ENCODE data around the gene CDC42.

The CDC42 gene

DNA sequence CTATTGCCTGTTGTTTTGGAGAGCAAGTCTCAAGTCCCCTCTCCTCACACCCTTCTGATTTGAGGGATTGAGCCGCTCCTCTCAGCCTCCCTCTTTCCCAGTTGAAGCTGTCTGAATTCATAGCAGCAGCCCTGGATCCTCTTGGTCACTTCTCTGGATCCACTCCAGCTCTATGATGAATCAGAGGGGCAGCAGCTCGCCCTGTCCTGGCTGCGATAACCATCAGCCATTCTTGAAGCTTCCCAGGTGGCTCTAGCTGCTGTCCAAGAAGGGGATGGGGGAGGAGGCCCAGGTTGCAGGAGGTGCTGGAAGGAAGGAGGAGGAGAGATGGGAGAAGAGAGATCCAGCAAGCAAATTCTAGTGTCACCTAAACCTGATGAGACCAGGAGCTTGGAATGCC is 59.1 kb downstream of the CDC42 start:
- DNase-seq = no peak

- no peak for DNase-seq
These were observed 60.0 kb downstream of the CDC42 start for GRCh38 chr1:22112554-22112953.

DNA sequence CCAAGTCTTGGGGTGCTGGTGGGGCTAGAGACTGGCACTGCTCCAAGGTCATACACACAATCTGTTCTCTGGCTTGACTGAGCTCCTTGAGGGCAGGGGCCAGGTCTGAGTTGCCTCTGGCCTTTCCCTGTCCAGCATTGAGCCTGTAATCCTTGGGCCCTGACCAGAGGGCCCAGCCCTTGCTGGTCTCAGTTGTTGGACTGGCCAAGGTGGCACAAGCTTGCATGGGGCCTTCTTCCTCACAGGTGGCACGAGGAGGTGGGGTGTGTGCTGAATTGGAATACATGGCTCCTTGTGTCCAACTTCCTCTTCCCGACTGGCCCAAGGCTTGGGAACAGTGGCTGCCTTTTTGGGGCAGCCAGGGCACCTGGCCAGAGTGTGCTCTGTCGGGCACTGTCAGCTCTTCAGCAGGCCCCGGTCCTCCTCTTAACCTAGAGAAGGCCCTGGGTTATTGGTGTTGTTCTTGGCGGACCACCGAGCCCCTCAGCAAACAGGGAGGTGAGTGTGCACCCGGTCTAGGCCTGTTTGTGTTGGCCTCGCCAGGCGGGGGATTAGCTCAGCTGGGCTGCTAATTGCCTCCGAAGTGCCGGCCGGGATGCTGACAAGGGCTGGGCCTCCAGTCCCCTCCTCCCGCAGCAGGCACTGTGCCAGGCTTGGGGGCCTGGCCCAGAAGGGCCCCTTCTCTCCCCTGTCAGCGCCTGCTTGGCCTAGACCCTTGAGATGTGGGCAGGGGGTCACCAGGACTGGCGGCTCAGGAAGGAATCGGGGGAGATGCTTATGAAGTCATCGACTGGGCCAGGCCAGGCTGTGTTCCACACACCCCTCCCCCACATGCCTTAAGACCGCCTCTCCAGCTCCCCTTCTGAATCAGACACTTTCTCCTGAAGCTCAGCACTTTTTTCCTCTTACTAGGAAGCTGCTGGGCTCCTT is 61.8 kb downstream of the CDC42 start:
- no peak for DNase-seq

DNA sequence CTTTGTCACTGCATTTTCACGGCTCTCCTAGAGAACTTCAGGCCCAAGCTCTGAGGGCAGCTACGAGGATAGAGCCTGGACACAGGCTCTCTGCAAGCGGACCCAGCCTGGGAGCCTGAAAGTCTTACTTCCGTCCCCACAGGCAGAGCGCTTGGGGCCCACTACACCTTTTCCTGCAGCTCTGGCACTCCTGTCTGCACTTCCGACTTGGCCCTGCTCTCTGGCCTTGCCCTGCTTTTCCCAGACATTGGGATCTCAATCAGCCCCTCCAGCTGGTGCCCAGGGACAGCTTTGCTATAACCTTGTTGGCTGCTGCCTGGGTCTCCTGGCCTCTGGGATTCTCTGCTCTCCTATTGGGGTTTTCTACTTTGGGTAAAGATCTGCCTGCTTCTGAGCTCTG is 62.8 kb downstream of the CDC42 start:
- no peak for DNase-seq

GRCh38 chr1:22117238-22117637 is 64.7 kb downstream of the CDC42 start:
- no peak for DNase-seq

DNA sequence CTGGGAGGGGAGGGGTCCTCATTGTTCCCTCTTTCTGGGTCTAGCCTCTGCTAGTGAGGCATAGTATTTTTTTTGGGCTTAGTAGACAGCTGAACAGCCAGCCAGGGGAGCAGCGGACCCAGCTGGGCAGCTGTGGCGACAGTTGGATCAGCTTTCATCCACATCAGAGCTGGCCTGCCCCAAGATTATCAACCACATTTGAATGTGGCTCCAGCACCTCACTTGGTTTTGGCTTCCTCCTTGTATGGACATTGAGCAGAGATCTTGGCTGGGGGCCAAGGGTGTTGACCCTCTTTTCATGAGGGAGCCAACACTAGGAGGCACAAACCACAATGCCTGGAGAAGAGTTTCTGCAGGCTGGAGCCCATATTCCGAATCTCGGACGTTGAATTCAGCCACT is 65.3 kb downstream of the CDC42 start:
- no peak for DNase-seq

GRCh38 chr1:22118291-22118992 is 65.9 kb downstream of the CDC42 start:
- no peak for DNase-seq

GRCh38 chr1:22119626-22120468 is 67.3 kb downstream of the CDC42 start:
- DNase-seq = no peak

GRCh38 chr1:22120469-22120790 is 67.9 kb downstream of the CDC42 start:
- no peak for DNase-seq

DNA sequence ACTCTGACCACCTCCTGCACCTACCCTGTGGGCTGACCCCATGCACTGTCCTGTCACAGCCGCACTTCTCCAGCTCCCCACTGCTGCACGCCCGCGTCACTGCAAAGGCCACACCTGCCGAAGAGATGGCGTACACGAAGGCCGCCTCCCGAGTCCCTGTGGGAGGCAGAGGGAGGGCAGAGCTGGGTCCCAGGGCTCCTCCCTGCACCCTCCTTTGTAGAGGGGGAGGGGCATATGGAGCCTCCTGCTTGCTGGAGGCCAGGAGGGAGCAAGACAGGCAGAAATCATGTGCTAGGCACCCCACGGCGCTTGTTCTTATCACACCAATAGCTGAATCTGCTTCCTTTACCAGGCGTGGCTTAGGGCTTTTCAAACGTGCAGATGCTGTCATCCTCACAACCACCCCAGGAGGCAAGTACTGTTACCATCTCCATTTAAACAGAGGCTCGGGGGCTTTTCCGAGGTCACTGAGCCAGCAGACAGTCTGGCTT is 69.0 kb downstream of the CDC42 start:
- DNase-seq = no peak

GRCh38 chr1:22122273-22123070 is 70.0 kb downstream of the CDC42 start:
- DNase-seq = no peak

DNA sequence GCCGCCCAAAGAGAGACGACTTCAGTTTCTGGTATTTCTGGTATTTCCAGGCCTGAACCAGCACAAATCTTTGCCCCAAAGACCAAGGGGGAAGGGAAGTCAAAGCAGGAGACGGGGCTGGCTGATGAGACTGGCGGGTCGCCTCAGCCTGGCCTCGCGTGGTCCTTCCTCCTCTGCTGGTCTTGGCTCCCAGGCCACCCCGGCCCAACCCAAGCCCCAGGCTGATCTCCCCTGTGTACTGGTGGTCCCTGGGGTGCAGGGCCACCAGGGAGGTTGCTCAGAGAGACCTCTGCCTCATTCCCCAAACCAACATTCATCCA is 70.5 kb downstream of the CDC42 start:
- DNase-seq = no peak

GRCh38 chr1:22123901-22124404 is 71.4 kb downstream of the CDC42 start:
- no peak for DNase-seq

DNA sequence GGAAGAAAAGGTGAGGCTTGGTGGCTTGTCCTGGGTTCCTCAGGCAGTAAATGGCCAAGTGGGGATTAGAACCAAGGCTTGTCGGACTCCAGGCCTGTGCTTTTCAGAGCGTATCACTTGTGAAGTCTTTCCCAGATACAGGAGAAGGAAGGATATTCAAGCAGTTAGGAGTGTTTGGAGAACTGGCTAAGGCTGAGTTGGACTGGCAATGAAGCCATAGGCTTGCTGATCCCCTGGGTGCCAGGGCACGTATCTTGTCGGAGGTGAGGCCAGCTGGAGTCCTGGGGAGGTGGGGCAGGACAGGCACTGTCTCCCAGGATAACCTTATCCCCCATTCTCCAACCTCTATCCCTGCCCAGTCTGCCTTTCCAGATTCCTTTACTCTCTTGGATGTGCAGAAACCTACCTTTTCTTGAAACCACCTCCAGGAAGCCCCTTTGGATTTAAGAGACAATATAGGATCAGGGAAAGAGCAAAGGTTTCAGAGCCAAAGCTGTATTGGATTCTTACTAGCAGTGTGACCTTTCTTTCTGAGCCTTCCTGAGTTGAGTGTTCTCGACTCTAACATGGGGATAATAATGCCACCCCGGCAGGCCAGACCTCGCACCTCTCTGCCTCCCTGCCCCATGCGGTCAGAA is 72.2 kb downstream of the CDC42 start:
- DNase-seq = no peak

DNA sequence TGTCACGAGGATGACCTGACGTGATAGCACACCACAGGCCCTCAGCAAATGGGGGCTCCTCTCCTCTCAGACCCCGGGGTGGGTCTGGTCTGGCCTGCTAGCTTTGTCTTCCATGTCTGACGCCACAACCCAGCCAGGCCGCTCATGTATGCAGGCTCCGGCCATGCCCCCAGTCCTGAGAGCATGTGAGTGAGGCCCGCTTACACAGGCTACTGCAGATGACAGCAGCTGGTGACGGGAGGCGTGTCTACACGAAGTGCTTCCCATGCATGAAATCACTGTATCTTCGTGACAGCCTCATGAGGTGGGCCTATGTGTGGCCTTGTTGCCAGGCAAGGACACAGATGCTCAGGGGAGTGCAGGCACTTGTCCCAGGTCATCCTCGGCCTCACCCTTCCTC is 74.0 kb downstream of the CDC42 start:
- no peak for DNase-seq

GRCh38 chr1:22127248-22127647 is 74.7 kb downstream of the CDC42 start:
- DNase-seq = no peak

DNA sequence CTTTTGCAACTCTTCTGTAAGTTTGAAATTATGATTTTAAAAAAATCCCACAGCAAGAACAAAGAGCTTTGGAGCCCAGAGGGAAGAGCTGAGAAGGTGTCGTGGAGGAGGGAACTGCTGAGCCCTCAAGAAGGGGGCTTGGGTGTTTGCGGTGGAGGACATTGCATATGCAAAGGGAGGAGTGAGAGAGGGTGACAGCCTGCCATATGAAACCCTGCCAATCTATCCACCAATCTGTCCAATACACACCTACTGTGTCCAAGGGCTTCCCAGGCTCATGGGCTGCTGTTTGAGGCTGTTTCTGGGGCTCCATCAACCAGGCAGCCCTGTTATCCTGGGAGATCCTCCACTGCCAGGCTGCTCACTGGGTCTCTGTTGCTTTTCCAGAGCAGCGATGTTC is 75.2 kb downstream of the CDC42 start:
- no peak for DNase-seq

- no peak for DNase-seq
These were observed 75.9 kb downstream of the CDC42 start for GRCh38 chr1:22128392-22128791.

GRCh38 chr1:22129501-22130117 is 77.1 kb downstream of the CDC42 start:
- no peak for DNase-seq

GRCh38 chr1:22131062-22131461 is 78.6 kb downstream of the CDC42 start:
- no peak for DNase-seq

DNA sequence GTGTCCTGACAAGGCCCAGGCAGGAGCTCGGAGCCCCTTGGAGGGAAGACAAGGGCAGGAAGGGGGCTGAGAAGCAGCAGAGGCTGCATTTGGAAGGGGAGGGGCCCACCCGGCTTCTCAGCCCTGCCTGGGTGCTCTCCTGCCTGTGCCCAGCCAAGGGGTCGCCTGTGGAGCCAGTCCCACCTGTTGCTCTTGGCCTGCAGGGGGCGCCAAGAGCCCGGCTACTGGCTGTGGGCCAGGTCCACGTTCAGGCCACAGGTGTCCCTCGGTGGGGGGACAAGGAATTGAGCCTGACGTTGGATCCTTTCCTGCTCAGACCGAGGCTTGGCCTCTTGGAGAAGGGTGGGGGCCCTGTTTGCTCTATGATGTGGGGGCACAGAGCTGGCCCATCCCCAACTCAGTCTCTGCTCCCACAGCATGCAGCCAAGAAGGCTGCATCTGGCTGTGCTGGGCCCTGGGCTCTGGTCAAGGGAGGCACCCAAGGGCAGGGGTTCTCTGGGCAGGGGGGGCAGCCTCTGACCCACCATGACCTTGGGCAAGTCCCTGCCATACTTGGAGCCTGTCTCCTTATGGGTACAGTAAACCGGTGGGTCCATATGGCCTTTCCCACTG is 79.5 kb downstream of the CDC42 start:
- peak; percentile 74 for DNase-seq

Data from 8988T (cell line).